HepG2 (cell line): ENCODE data around the gene PLCB1. TPM values are rescaled to one million over a fixed set of nuclear protein-coding genes. Genes with fewer than 3 reads are reported as not detected.

Source experiments
- AKNA ChIP-seq: sonication (generic); formaldehyde crosslinking; IDR thresholded peaks from 2 replicates; pipeline ENCODE4 v1.4.0; 2020; ENCODE audit warnings: missing genetic modification reagents, borderline replicate concordance
- ATF1 ChIP-seq: IDR thresholded peaks from 2 replicates; pipeline ENCODE4 v1.6.1; 2016; ENCODE audit warnings: mild to moderate bottlenecking, control low read depth
- BCL6 ChIP-seq: IDR thresholded peaks from 2 replicates; pipeline ENCODE4 v1.6.1; 2016; ENCODE audit warnings: missing genetic modification reagents, missing compliant biosample characterization
- CBX2 ChIP-seq, 2 experiments: fragments of 200-600 bp in 1 of 2; sonication (generic); formaldehyde crosslinking in 1 of 2; IDR thresholded peaks; 2 replicates each; pipeline versions ENCODE4 v1.7.0 to v1.8.1; 2018 to 2022; ENCODE audit warnings: low read depth in 2 of 2, low read length in 1 of 2, mild to moderate bottlenecking in 1 of 2, missing genetic modification reagents in 1 of 2
- CHD2 ChIP-seq: IDR thresholded peaks from 2 replicates; pipeline ENCODE4 v1.6.1; 2011; ENCODE audit warnings: low read depth, low read length, improper control_type of control experiment
- HDAC2 ChIP-seq: sonication (generic); formaldehyde crosslinking; IDR thresholded peaks from 2 replicates; pipeline ENCODE4 v1.4.0; 2020; ENCODE audit warnings: missing genetic modification reagents
- HHEX ChIP-seq: IDR thresholded peaks from 2 replicates; pipeline ENCODE4 v1.6.1; 2016; ENCODE audit warnings: control low read depth
- MIER2 ChIP-seq: IDR thresholded peaks from 2 replicates; pipeline ENCODE4 v1.6.1; 2016; ENCODE audit warnings: missing biosample characterization, missing genetic modification reagents
- RFXANK ChIP-seq: IDR thresholded peaks from 2 replicates; pipeline ENCODE4 v1.6.1; 2016
- ZFP91 ChIP-seq: sonication (generic); formaldehyde crosslinking; IDR thresholded peaks from 2 replicates; pipeline ENCODE4 v1.9.0; 2022; ENCODE audit warnings: missing genetic modification reagents, mild to moderate bottlenecking, borderline replicate concordance
- ZNF646 ChIP-seq: sonication (generic); formaldehyde crosslinking; IDR thresholded peaks from 2 replicates; pipeline ENCODE4 v1.9.0; 2021; ENCODE audit warnings: mild to moderate bottlenecking, missing genetic modification reagents
- ZSCAN20 ChIP-seq: sonication (generic); formaldehyde crosslinking; IDR thresholded peaks from 2 replicates; pipeline ENCODE4 v1.4.0; 2020; ENCODE audit warnings: missing genetic modification reagents, mild to moderate bottlenecking, borderline replicate concordance
- polyA plus RNA-seq, 8 experiments: library from polyadenylated mRNA; depleted of rRNA in 3 of 8; stranded (reverse) in 7 of 8; unstranded in 1 of 8; fragments of >200 nt; fragmentation: Illumina TruSeq in 4 of 8; extraction: Trizol in 4 of 8; gene quantifications; 2 replicates each; pipeline versions ENCODE4 v1.2.1 to v1.2.3, GENCODE V29; 2011 to 2016; ENCODE audit warnings: low read depth in 4 of 8, missing spikeins in 1 of 8, mixed read lengths in 1 of 8; ENCODE audit not compliant: insufficient read depth in 1 of 8
- total RNA-seq, 5 experiments: library from RNA; depleted of rRNA; stranded (reverse); fragments of >200 nt; fragmentation: Illumina TruSeq; extraction: Trizol; gene quantifications; 2 replicates each; pipeline ENCODE4 v1.2.3, GENCODE V29; 2016; ENCODE audit warnings: low read depth in 1 of 5

PLCB1 gene
- total and polyA plus RNA-seq, 2 of the 13 experiments (the other 11 are each of a cell fraction or from before 2014, with no cell fraction given), result 42.4 to 55.9 TPM

- TF ChIP-seq ZNF646 (CRISPR knock-in tag) (no peak), MIER2 (CRISPR knock-in tag) (peak; percentile 82), BCL6 (CRISPR knock-in tag) (peak; percentile 79), CHD2 (no peak), HDAC2 (CRISPR knock-in tag) (peak; percentile 83), ZSCAN20 (CRISPR knock-in tag) (no peak), ZFP91 (CRISPR knock-in tag) (no peak), HHEX (CRISPR knock-in tag) (no peak), AKNA (CRISPR knock-in tag) (0 out of 2 replicates have a peak, but pooled peaks have one; percentile 16), CBX2 (IDR thresholded peaks at IDR 0.05; ENCODE audit: low read depth, low read length) (no peak), CBX2 (CRISPR knock-in tag; IDR thresholded peaks at IDR 0.05; ENCODE audit: low read depth) (no peak), ATF1 (CRISPR knock-in tag) (peak; percentile 64), RFXANK (CRISPR knock-in tag) (0 out of 2 replicates have a peak, but pooled peaks have one; percentile 13)
These were observed 199.8 kb downstream of the PLCB1 start (continued) for GRCh38 chr20:8331740-8332412.
